NCI-H526 treated with DMSO at 0.1 percent for 48 hours (cell line): ENCODE data around the gene LTBR.

Experiments used
- DNase-seq: peaks from one replicate; lab custom pipeline; 2025; lab: John Stamatoyannopoulos, UW

LTBR gene

GRCh38 chr12:6346942-6347341, 37.0 kb upstream of the LTBR start:
- no peak for DNase-seq

DNA sequence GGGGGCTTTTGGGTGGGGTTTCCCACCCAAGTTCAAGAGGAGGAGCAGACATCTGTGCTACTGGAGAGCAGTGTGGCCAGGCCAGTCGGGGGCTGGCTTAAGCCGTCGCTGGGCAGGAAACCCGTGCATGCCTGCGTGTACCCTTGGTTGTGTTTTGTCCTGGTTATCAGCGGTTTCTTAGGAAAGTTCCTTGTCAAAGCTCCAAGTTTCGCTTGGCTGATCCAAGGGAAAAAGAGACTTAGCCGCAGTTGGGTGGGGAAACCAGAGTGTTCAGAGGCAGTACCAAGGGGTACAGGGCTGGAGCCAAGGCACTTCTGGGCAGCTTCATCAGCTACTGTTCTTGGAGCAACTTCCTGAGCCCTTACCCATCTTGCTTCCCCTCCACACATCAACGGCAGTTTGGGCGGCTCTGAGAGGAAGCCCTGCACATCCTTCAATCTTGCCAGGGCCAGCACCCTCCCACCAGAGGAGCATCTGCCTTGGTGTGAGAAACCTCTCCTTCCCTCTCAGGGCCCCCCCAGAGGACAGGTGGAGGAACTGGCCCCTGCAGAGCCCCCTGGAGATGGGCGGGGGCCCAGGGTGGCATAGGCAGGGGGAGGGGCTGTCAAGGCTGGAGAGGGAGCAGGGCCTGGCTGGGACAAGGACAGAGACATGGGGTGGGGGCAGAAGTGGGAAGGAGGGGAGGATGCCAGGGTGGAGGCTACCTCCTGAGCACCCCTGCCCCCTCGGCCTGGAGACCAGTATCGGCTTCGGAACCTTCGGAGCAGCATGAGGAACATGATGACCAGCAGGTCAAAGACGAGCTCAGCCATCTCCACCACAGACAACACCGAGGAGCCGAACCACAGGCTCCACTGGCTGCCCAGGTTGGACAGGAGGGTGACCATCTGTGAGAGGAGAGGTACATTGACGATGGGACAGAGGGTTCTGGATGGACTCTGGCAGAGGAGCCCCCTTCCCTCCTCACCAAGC, 36.3 kb upstream of the LTBR start:
- DNase-seq, result no peak

GRCh38 chr12:6351622-6352021, 32.3 kb upstream of the LTBR start:
- no peak for DNase-seq

DNA sequence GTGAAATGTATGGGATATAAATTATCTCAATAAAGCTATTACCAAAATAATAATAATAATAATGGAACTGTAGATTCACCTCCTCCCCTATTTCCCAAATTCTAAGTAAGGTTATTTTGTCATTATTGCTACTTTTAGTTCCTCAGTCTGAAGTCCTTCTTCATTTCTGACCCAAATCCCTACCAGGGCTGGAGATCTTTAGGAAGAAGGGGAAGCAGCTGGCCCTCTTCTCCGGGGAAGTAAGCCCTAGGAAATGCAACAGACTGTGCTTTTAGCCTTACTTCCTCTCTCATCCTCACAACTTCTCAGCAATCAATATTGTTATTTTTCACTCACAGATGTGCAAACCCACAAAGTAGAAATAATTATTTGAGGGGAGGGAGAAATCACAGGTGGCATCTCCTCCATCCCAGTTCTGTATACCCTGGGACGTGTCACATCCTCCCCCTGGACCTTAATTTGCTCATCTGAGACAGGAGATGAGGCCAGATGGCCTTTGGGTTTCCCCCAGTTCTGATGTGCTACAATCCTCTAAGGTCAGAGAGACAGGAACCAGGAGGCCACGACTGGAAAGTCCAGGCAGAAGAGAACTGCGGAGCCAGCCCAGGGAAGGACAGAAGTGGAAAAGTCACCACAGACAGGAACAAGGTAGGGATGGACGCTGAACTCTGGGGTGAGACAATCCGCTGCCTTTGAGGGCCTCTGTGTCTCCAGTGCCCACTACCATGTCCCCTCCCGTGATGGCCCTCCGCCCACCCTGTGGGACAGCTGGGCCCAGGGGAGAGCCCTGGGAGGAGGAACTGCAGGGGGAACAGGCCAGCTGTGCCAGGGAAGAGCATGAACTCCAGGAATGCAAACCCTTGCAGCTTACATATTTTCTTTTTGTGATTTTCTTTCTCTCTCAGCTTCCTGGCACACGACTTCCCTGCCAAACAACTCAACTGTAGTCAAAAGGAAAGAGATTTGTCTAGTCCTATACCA, 31.5 kb upstream of the LTBR start:
- no peak for DNase-seq

- DNase-seq, result no peak
These were observed 29.2 kb upstream of the LTBR start for GRCh38 chr12:6354495-6355393.

- DNase-seq, result no peak
These were observed 28.2 kb upstream of the LTBR start for GRCh38 chr12:6355491-6356373.

- DNase-seq, result no peak
These were observed 27.6 kb upstream of the LTBR start for GRCh38 chr12:6356374-6356820.

GRCh38 chr12:6358881-6359280, 25.1 kb upstream of the LTBR start:
- no peak for DNase-seq

- DNase-seq, result no peak
These were observed 23.8 kb upstream of the LTBR start for GRCh38 chr12:6360080-6360571.

DNA sequence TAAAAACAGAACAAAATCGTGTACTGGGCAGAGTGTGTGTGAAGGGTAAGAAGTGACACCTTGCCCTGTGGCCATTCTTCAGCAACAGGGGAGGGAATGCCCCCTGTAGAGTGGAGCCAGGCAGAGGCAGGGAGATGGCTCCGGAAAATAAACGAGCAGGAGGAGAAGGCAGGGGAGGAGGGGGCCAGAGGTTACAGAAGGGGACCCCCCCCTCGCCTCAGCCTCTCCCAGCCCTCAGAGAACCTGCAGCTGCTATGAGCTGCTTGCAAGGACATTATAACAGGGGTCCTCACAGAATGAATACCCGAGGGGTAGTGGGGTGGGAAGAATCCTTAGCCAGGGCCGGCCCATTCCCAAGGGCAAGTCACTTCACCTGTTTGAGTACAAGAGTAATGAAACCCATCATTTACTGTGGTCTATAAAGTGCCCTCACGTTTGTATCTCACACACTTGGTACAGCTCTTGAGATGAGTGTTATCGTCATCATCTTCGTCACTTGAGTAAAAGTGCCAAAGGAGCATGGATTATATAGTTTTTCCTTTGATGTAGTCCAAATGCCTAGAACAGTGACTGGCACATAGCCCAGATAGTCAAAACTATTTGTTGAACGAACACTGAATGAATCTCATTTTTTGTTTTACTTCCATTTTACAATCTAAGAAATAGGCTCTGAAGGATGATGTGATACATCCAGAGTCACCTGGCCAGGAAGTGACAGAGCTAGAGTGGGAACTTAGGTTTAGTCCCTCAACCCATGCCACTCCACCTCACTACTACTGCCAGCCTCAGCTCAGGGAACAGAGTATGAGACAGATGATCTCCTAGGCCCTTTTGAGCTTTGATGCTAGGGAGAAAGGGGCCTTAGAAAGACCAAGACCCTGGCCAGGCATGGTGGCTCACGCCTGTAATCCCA, 23.1 kb upstream of the LTBR start:
- DNase-seq, result no peak

DNA sequence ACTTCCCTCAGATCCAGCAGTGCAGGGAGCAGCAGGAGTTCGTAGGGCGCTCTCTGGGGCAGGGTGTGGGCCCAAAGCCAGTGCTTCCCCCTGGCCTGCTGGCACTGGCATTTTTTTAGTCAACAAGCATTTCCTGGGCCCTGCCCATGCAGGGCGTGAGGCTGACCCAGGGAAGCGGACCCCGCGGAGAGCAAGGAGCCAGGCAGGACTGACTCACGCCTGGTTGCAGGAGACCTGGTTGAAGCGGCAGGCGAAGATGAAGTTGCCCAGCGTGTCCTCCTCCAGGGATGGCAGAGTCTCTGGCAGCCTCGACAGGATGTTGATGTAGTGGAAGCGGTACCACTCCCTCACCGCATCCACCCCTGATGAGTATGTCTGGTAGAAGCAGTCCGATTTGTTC, 22.1 kb upstream of the LTBR start:
- no peak for DNase-seq

DNA sequence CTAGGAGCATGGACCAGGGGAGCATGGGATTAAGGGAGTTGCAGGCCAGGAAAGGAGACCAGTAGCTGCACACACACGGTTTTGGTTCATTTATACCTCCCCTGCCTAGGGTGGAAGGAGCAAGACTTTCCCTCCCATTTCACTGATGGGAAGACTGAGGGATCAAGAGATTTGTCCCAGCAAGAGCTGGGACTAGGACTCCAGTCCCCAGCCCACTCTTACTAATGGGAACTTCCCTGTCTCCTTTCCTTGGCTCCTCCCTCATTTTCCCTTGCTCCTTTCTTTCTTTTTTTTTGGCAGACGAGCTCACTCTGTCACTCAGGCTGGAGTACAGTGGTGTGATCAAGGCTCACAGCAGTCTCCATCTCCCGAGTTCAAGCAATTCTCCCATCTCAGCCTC, 21.6 kb upstream of the LTBR start:
- DNase-seq, result no peak

DNA sequence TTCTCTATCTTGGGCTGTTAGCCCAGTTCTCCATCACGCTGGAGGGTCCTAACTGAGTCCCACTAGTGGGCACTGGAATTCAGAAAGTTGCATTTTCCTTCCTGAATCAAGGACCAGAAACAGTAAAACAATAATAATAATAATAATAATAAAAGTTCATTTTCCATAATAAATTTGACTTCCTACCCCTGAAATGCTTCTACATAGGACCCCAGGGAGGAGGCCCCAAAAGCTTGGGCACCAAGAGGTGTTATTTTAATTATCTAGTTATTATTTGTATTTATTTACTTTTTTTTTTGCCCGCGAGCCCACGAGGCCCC, 21.0 kb upstream of the LTBR start:
- no peak for DNase-seq

- peak; percentile 53 for DNase-seq
These were observed 20.5 kb upstream of the LTBR start for GRCh38 chr12:6363330-6364043.

DNA sequence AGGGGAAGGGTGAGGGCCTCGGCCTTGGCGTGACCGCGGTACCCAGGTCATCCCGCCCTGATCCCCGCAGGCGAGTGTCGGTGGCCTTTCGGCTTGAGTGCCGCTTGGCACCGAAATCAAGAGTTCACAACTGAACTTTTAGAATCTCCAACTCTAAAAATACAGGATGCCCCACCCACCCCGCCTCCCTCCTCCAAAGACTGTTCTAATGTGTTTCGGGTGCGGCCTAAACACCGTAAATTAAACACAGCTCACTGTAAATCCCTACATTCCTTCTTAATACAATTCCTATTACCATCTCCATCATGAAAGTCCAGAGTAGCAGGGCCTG, 20.0 kb upstream of the LTBR start:
- no peak for DNase-seq

GRCh38 chr12:6367065-6367968, 16.6 kb upstream of the LTBR start:
- DNase-seq, result no peak

DNA sequence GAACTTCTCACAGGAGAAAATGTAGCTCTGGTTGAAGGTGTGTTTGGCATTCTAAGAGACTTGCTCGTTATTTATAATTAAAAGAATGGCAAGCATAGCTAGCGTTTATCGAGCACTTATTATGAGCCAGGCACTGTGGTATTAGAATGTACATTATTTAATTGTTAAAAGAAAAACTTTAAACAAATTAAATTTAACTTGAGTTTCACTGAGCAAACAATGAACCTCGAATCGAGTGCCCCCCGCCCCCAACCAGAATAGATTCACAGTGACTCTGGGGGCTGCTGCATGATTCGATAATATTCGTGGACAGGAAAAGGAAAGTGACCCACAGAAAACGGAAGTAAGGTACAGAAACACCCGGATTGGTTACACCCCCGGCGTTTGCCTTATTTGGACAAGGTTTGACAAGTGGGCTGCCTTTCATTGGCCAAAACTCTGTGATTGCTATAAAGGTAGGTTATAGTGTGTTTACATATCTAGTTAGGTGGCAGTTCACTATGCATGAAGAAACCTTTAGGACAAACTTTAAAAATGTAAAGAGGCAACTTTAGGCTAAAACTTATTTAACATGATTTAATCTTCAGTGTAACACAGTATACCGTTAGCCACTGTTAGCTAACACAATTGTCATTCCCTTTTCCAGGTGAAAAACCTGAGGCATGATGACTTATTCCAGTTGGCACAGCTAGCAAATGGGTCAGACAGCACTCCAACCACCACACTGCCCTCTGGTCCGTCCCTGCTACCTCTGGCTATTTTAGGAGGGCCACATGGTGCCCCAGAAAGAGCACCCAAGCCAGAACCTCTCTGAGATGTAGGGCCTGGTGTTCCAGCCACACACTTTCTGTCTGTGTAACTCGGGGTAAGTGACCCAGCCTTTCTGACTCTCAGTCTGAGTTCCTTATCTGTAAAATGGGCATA, 15.7 kb upstream of the LTBR start:
- DNase-seq, result no peak
